Measurements from ENCODE around the gene BCL7B. TPM values are rescaled to one million over a fixed set of nuclear protein-coding genes. Genes with fewer than 3 reads are reported as not detected.
"Not testable (repeated sequence)": the region's sequence is repeated elsewhere in the genome, so short reads cannot be mapped to it uniquely, and the experiment has no call there.

Gene BCL7B
- total RNA-seq, 3 donors from 2014 or later, result 59.3 to 112 (median 62.0) TPM

DNA sequence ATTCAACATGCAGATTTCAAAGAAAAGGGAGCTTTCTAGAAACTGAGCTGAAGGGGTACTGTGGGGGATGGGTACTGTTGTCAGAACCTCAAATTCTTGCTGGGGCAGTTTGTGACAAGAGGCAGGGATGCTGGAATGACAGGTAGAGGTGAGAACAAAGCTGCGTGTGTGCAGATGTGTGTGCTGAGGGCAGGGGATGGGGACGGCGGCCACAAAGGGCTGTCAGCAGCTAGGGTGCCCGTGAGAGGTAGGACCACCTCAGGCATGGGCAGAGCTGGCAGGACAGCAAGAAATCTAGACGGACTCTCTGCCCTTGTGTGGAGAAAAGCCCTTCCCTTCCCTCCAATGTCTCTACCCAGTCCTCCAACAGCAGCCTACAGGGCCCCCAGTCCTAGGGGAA, 21.0 kb downstream of the BCL7B start:
- Histone ChIP-seq H3K4me1 (ENCODE audit: low read depth) (no peaks in the 10 kb centered on the region), H3K9me3 (no peaks in the 10 kb centered on the region), H3K4me3 (no peak overlapping the region), H3K36me3 (ENCODE audit: low read depth) (peaks cover 19% of the 10 kb centered on the region)
- TF ChIP-seq, protein P1, sequence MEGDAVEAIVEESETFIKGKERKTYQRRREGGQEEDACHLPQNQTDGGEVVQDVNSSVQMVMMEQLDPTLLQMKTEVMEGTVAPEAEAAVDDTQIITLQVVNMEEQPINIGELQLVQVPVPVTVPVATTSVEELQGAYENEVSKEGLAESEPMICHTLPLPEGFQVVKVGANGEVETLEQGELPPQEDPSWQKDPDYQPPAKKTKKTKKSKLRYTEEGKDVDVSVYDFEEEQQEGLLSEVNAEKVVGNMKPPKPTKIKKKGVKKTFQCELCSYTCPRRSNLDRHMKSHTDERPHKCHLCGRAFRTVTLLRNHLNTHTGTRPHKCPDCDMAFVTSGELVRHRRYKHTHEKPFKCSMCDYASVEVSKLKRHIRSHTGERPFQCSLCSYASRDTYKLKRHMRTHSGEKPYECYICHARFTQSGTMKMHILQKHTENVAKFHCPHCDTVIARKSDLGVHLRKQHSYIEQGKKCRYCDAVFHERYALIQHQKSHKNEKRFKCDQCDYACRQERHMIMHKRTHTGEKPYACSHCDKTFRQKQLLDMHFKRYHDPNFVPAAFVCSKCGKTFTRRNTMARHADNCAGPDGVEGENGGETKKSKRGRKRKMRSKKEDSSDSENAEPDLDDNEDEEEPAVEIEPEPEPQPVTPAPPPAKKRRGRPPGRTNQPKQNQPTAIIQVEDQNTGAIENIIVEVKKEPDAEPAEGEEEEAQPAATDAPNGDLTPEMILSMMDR (IDR thresholded peaks at IDR 0.05), result no peak
- DNase-seq (no peak), ATAC-seq (no peak)
- intact Hi-C loops (cut with DNase I, micrococcal nuclease), result no loop called here

DNA sequence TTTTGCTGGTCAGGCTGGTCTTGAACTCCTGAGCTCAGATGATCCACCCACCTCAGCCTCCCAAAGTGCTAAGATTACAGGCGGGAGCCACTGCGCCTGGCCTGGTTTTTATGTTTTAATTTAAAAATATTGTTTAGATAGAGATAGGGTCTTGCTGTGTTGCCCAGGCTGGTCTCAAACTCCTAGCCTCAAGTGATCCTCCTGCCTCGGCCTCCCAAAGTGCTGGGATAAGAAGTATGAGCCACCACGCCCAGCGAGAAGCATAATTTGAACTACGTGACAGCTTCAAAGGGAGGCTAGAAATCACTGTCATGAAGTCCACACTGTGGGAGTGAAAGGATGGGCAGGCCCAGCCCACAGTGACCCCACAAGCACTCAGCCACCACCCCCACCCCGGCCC, 21.6 kb downstream of the BCL7B start:
- DNase-seq; H3K4me1 ChIP-seq (ENCODE audit: low read depth); H3K4me3 ChIP-seq; ATAC-seq; H3K9me3 ChIP-seq; intact Hi-C loops (cut with DNase I, micrococcal nuclease): not testable (repeated sequence)
- peaks cover 19% of the 10 kb centered on the region for H3K36me3 ChIP-seq (ENCODE audit: low read depth)

DNA sequence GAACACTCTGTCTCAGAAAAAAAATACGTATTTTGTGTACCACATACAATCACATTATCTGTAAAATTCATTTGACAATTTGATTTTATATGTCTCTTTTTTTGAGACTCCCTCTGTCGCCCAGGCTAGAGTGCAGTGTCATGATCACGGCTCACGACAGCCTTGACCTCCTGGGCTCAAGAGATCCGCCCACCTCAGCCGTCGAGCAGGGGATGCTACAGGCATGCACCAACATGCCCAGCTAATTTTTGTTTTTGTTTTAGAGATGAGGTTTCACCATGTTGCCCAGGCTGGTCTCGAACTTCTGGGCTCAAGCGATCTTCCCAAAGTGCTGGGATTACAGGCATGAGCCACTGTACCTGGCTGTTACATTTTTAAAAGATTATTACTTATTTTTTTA, 23.7 kb downstream of the BCL7B start:
- ATAC-seq, result no peak
- peaks cover 12% of the 10 kb centered on the region for H3K36me3 ChIP-seq (ENCODE audit: low read depth)
- H3K4me1 ChIP-seq (ENCODE audit: low read depth), result no peaks in the 10 kb centered on the region
- H3K4me3 ChIP-seq, result no peak overlapping the region
- DNase-seq, result no peak
- TF ChIP-seq, protein P1 (IDR thresholded peaks at IDR 0.05), result no peak
- intact Hi-C loops (cut with DNase I, micrococcal nuclease), result no loop called here
- no peaks in the 10 kb centered on the region for H3K9me3 ChIP-seq

DNA sequence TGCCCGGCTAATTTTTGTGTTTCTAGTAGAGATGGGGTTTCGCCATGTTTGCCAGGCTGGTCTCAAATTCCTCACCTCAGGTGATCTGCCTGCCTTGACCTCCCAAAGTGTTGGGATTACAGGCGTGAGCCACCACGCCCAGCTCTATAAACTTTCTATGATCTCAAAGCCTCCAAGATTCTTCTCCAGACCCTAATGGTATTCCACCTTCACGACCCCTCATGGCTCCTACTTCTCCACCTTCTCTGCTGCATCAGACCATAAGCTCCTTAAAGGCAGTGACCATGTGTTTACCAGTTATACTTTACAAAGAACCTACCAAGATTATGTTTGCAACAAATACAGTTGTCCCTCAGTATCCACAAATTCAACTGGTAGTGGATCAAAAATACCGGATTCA, 25.3 kb downstream of the BCL7B start:
- no peak overlapping the region for H3K4me3 ChIP-seq
- H3K4me1 ChIP-seq (ENCODE audit: low read depth), result no peaks in the 10 kb centered on the region
- H3K9me3 ChIP-seq, result no peaks in the 10 kb centered on the region
- no peak for DNase-seq
- peaks cover 2% of the 10 kb centered on the region for H3K36me3 ChIP-seq (ENCODE audit: low read depth)
- ATAC-seq, result no peak
- TF ChIP-seq, protein P1 (IDR thresholded peaks at IDR 0.05), result no peak
- intact Hi-C loops (cut with DNase I, micrococcal nuclease), result no loop called here

DNA sequence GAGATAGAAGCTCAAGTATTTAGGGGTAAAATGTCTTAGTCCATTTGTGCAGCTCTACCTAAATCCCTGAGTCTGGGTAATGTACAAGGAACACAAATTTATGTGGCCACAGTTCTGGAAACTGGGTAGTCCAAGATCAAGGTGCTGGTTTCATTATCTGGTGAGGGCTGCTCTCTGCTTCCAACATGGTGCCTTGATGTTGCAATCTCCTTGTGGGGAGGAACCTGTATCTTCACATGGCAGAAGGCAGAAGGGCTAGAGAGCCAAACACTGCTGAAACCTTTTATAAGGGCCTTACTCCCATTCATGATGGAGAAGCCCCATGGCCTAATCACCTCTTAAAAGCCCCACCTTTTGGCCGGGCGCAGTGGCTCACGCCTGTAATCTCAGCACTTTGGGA, 26.7 kb downstream of the BCL7B start:
- intact Hi-C loops (cut with DNase I, micrococcal nuclease), result no loop called here
- DNase-seq (no peak), ATAC-seq (no peak)
- TF ChIP-seq, protein P1 (IDR thresholded peaks at IDR 0.05), result no peak
- Histone ChIP-seq H3K4me1 (ENCODE audit: low read depth) (no peaks in the 10 kb centered on the region), H3K9me3 (no peaks in the 10 kb centered on the region), H3K4me3 (no peak overlapping the region), H3K36me3 (ENCODE audit: low read depth) (no peaks in the 10 kb centered on the region)

DNA sequence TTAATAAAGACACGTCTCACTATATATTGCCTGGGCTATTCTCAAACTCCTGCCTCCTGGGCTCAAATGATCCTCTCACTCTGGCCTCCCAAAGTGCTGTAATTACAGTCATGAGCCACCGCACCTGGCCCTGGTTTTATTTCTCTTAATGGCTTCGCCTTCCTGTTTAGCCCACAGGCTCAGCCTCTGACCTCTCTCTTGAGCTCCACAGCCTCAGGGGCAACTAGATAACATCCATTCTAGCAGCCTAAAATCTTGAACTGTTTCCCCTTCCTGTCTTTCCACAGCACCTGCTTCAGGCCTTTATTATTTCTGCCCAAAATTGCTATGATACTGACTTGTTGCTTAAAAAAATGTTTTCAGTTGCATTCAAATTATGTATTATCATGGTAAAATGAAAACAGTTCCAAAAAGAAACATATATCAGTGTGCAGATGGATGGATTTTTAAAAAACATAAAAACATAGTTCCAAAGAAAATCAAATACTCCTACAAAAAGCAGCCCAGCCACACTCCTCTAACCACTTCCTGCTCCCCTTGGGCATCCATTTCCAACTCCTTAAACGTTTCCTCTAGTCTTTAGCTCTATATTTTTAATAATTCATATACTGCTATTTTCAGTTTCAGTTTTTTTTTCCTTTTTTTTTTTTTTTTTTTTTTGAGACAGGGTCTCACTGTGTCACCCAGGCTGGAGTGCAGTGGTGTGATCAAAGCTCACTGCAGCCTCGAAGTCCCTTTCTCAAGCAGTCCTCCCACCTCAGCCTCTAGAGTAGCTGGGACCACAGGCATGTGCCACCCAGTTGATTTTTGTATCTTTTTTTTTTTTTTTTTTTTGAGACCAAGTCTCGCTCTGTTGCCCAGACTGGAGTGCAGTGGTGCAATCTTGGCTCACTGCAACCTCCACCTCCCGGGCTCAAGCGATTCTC, 30.3 kb downstream of the BCL7B start:
- TF ChIP-seq, protein P1 (IDR thresholded peaks at IDR 0.05), result no peak
- ATAC-seq (no peak), DNase-seq (no peak)
- Histone ChIP-seq H3K9me3 (no peaks in the 10 kb centered on the region), H3K4me1 (ENCODE audit: low read depth) (peaks cover 7% of the 10 kb centered on the region), H3K4me3 (no peak overlapping the region), H3K36me3 (ENCODE audit: low read depth) (no peaks in the 10 kb centered on the region)
- intact Hi-C loops (cut with DNase I, micrococcal nuclease), result no loop called here

DNA sequence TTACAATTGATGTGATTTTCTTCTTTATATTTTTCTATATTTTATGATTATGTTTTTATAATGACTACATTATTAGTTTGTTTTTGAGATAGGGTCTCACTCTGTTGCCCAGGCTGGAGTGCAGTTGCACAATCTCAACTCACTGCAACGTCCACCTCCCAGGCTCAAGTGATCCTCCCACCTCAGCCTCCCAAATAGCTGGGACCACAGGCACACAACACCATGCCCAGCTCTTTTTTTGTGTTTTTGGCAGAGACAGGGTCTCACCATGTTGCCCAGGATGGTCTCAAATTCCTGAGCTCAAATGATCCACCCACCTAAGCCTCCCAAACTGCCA, 31.4 kb downstream of the BCL7B start:
- DNase-seq; H3K4me1 ChIP-seq (ENCODE audit: low read depth); ATAC-seq; intact Hi-C loops (cut with DNase I, micrococcal nuclease); H3K4me3 ChIP-seq; H3K36me3 ChIP-seq (ENCODE audit: low read depth); H3K9me3 ChIP-seq: not testable (repeated sequence)
